ENCODE results near the gene CDC40. TPM values are rescaled to one million over a fixed set of nuclear protein-coding genes. Genes with fewer than 3 reads are reported as not detected.
A peak's percentile ranks its signal among the peaks of the same experiment; 100 is the strongest.

Gene CDC40
- total RNA-seq, 3 donors from 2014 or later = 17.8 to 27.4 (median 20.3) TPM

GRCh38 chr6:110147870-110148269 lies 32.4 kb upstream of the CDC40 start:
- H3K4me3 ChIP-seq = no peak overlapping the region
- no peaks in the 10 kb centered on the region for H3K9me3 ChIP-seq
- H3K27me3 ChIP-seq = no peaks in the 10 kb centered on the region
- H3K4me1 ChIP-seq = no peaks in the 10 kb centered on the region
- no peak for DNase-seq (ENCODE audit: low spot score in 2 of 2)
- intact Hi-C loops (cut with DNase I; ENCODE audit: low total_unique reads) = no loop called here
- H3K36me3 ChIP-seq = no peaks in the 10 kb centered on the region
- TF ChIP-seq CTCF (IDR thresholded peaks at IDR 0.05) (no peak), POLR2AphosphoS5 (IDR thresholded peaks at IDR 0.05) (no peak), POLR2A (IDR thresholded peaks at IDR 0.05) (no peak)
- H3K27ac ChIP-seq = no peak overlapping the region

GRCh38 chr6:110158479-110158878 lies 21.7 kb upstream of the CDC40 start:
- TF ChIP-seq POLR2AphosphoS5 (IDR thresholded peaks at IDR 0.05) = no peak
- no peak for TF ChIP-seq CTCF (IDR thresholded peaks at IDR 0.05)
- TF ChIP-seq POLR2A (IDR thresholded peaks at IDR 0.05) = no peak
- H3K4me3 ChIP-seq = no peak overlapping the region
- intact Hi-C loops (cut with DNase I; ENCODE audit: low total_unique reads) = no loop called here
- no peaks in the 10 kb centered on the region for H3K27me3 ChIP-seq
- no peaks in the 10 kb centered on the region for H3K9me3 ChIP-seq
- DNase-seq (ENCODE audit: low spot score in 2 of 2) = no peak
- H3K27ac ChIP-seq = no peak overlapping the region
- H3K36me3 ChIP-seq = peaks cover 4% of the 10 kb centered on the region
- no peaks in the 10 kb centered on the region for H3K4me1 ChIP-seq

- DNase-seq (ENCODE audit: low spot score in 2 of 2) = no peak
- intact Hi-C loops (cut with DNase I; ENCODE audit: low total_unique reads) = loop anchor here (10.0 kb wide), 1 partner anchor 475 kb away; the partner anchor contains the start of genes AK9 and FIG4
- no peak for TF ChIP-seq CTCF (IDR thresholded peaks at IDR 0.05)
- TF ChIP-seq POLR2A (IDR thresholded peaks at IDR 0.05) = no peak
- TF ChIP-seq POLR2AphosphoS5 (IDR thresholded peaks at IDR 0.05) = no peak
Observed at GRCh38 chr6:110170081-110170480, 10.1 kb upstream of the CDC40 start.

GRCh38 chr6:110173506-110174132 lies 6.6 kb upstream of the CDC40 start:
- H3K9me3 ChIP-seq = no peaks in the 10 kb centered on the region
- H3K4me3 ChIP-seq = no peak overlapping the region
- no peaks in the 10 kb centered on the region for H3K36me3 ChIP-seq
- no peak for DNase-seq (ENCODE audit: low spot score in 2 of 2)
- no peak overlapping the region for H3K27ac ChIP-seq
- intact Hi-C loops (cut with DNase I; ENCODE audit: low total_unique reads) = loop anchor here (10.0 kb wide), 1 partner anchor 479 kb away; the partner anchor contains the start of genes AK9 and FIG4
- H3K4me1 ChIP-seq = no peaks in the 10 kb centered on the region
- TF ChIP-seq CTCF (IDR thresholded peaks at IDR 0.05) (no peak), POLR2AphosphoS5 (IDR thresholded peaks at IDR 0.05) (no peak), POLR2A (IDR thresholded peaks at IDR 0.05) (no peak)
- H3K27me3 ChIP-seq = no peaks in the 10 kb centered on the region

More at GRCh38 chr6:110170081-110170480, 10.1 kb upstream of the CDC40 start:
- no peak overlapping the region for H3K27ac ChIP-seq
- H3K4me3 ChIP-seq = no peak overlapping the region
- H3K4me1 ChIP-seq = no peaks in the 10 kb centered on the region
- H3K9me3 ChIP-seq = no peaks in the 10 kb centered on the region
- no peaks in the 10 kb centered on the region for H3K27me3 ChIP-seq
- H3K36me3 ChIP-seq = no peaks in the 10 kb centered on the region

GRCh38 chr6:110178626-110179405 lies 1.4 kb upstream of the CDC40 start:
- DNase-seq (ENCODE audit: low spot score in 2 of 2) = peak; percentile 21 to 54
- H3K4me3 ChIP-seq = peak overlapping the region; percentile 77 to 94 (median 85)
- no peaks in the 10 kb centered on the region for H3K9me3 ChIP-seq
- intact Hi-C loops (cut with DNase I; ENCODE audit: low total_unique reads) = loop anchor here (10.0 kb wide), 1 partner anchor 484 kb away; the partner anchor contains the start of genes AK9 and FIG4
- H3K27ac ChIP-seq = peak overlapping the region; percentile 82 to 93
- peak in 2 of 3 donors; percentile 18 to 36 for TF ChIP-seq POLR2AphosphoS5 (IDR thresholded peaks at IDR 0.05)
- no peak for TF ChIP-seq POLR2A (IDR thresholded peaks at IDR 0.05)
- peak in 1 of 3 donors; percentile 39 for TF ChIP-seq CTCF (IDR thresholded peaks at IDR 0.05)
- peaks cover 0 to 4% of the 10 kb centered on the region in 2 donors for H3K4me1 ChIP-seq
- no peaks in the 10 kb centered on the region for H3K27me3 ChIP-seq
- H3K36me3 ChIP-seq = no peaks in the 10 kb centered on the region
